GM12878 (cell line): Measurements from ENCODE around the gene C20orf173. TPM values are rescaled to one million over a fixed set of nuclear protein-coding genes. Genes with fewer than 3 reads are reported as not detected.
A peak's percentile ranks its signal among the peaks of the same experiment; 100 is the strongest.

Source experiments
- ATAC-seq: fragments of 200-7000 bp; cut with Tn5 transposase; 3 replicates; pipeline ENCODE4 v1.9.1; 2020; ENCODE audit warnings: mild to moderate bottlenecking, moderate library complexity
- BruUV-seq: library from RNA; stranded (reverse); fragments of 400-500 nt; replicated peaks from 2 replicates; lab custom pipeline; 2021; lab: Mats Ljungman, UMichigan
- CTCF ChIA-PET: fragments of 300-600 bp; sonication (Branson Sonifier 250); formaldehyde crosslinking; extraction: SDS; loops from one replicate; lab custom pipeline; 2021; ENCODE audit warnings: inconsistent platforms; lab: Yijun Ruan, JAX
- POLR2A ChIA-PET: fragments of 350-600 bp; formaldehyde crosslinking; extraction: SDS; loops from one replicate; lab custom pipeline; 2021; ENCODE audit warnings: inconsistent platforms; lab: Charles Lee
- RAD21 ChIA-PET: fragments of 300-600 bp; sonication (Branson Sonifier 250); formaldehyde crosslinking; loops from one replicate; lab custom pipeline; 2023; ENCODE audit warnings: antibody characterized with exemption; ENCODE audit not compliant: unreplicated experiment; lab: Charles Lee
- SMC1A ChIA-PET: fragments of 300-600 bp; sonication (Branson Sonifier 250); formaldehyde crosslinking; loops from one replicate; lab custom pipeline; 2023; ENCODE audit not compliant: unreplicated experiment, uncharacterized antibody; lab: Charles Lee
- DNase-seq: peaks from one replicate; pipeline ENCODE4 v3.0.0-alpha.2; 2011; ENCODE audit warnings: low read depth, low spot score
- FAIRE-seq: peaks from 3 replicates; lab custom pipeline; 2011; peaks lifted over from hg19 to GRCh38; lab: Jason Lieb, UNC
- H2AFZ ChIP-seq: 2 replicates; pipeline ENCODE4 v1.6.0; 2011; ENCODE audit warnings: low read depth, low read length, control low read depth; ENCODE audit not compliant: control insufficient read depth
- H3K27ac ChIP-seq: 2 replicates; pipeline ENCODE4 v1.5.1; 2011; ENCODE audit warnings: control low read depth; ENCODE audit not compliant: control insufficient read depth, insufficient read depth
- H3K27me3 ChIP-seq, 2 experiments: replicated peaks in 1 of 2; 2 replicates each; pipeline versions ENCODE4 v1.6.0 to v1.6.1; 2011; ENCODE audit warnings: low read length in 1 of 2; ENCODE audit not compliant: control insufficient read depth in 2 of 2, insufficient read depth in 2 of 2
- H3K36me3 ChIP-seq, 2 experiments: 2 replicates each; pipeline ENCODE4 v1.5.1; 2011; ENCODE audit warnings: low read length in 1 of 2; ENCODE audit not compliant: control insufficient read depth in 2 of 2, insufficient read depth in 2 of 2
- H3K4me1 ChIP-seq: 2 replicates; pipeline ENCODE4 v1.6.1; 2011; ENCODE audit warnings: mild to moderate bottlenecking, low read length, moderate library complexity, mixed read lengths; ENCODE audit not compliant: control insufficient read depth, insufficient read depth
- H3K4me2 ChIP-seq: 2 replicates; pipeline ENCODE4 v1.6.0; 2011; ENCODE audit warnings: control low read depth; ENCODE audit not compliant: control insufficient read depth, insufficient read depth
- H3K4me3 ChIP-seq: fragments of 200-600 bp; sonication (generic); 2 replicates; pipeline ENCODE4 v1.5.1; 2016
- H3K79me2 ChIP-seq: 2 replicates; pipeline ENCODE4 v1.6.0; 2011; ENCODE audit warnings: low read length; ENCODE audit not compliant: control insufficient read depth, insufficient read depth
- H3K9ac ChIP-seq: 2 replicates; pipeline ENCODE4 v1.8.0; 2011; ENCODE audit warnings: low read length, control low read depth, mixed read lengths; ENCODE audit not compliant: control insufficient read depth, insufficient read depth
- H3K9me3 ChIP-seq: replicated peaks from 3 replicates; pipeline ENCODE4 v1.5.1; 2011; ENCODE audit warnings: mild to moderate bottlenecking, low read length; ENCODE audit not compliant: control insufficient read depth, insufficient read depth
- H4K20me1 ChIP-seq: 2 replicates; pipeline ENCODE4 v1.6.0; 2011; ENCODE audit not compliant: control insufficient read depth, insufficient read depth
- BACH1 ChIP-seq: fragments of 450-650 bp; IDR thresholded peaks from 2 replicates; pipeline ENCODE4 v1.6.1; 2017; ENCODE audit warnings: mild to moderate bottlenecking, borderline replicate concordance
- E2F8 ChIP-seq: fragments of 450-650 bp; IDR thresholded peaks from 2 replicates; pipeline ENCODE4 v1.6.1; 2018; ENCODE audit warnings: mild to moderate bottlenecking, low read depth, moderate library complexity; ENCODE audit not compliant: partially characterized antibody
- ESRRA ChIP-seq: IDR thresholded peaks from 2 replicates; pipeline ENCODE4 v1.6.1; 2012; ENCODE audit warnings: mild to moderate bottlenecking, low read length, improper control_type of control experiment
- FOXM1 ChIP-seq: IDR thresholded peaks from 2 replicates; pipeline ENCODE4 v1.6.1; 2012; ENCODE audit warnings: low read depth, mild to moderate bottlenecking, inconsistent platforms, low read length, moderate library complexity
- PML ChIP-seq: IDR thresholded peaks from 2 replicates; pipeline ENCODE4 v1.6.1; 2012; ENCODE audit warnings: low read length, inconsistent platforms
- POLR2A ChIP-seq: IDR thresholded peaks from 2 replicates; pipeline ENCODE4 v1.6.1; 2011; ENCODE audit warnings: low read depth, mild to moderate bottlenecking, low read length
- RELB ChIP-seq: fragments of 450-650 bp; IDR thresholded peaks from 2 replicates; pipeline ENCODE4 v1.6.1; 2017; ENCODE audit warnings: low read depth, mild to moderate bottlenecking, moderate library complexity
- STAT1 ChIP-seq: fragments of 450-650 bp; conservative IDR thresholded peaks from 2 replicates; pipeline ENCODE4 v1.6.1; 2014; ENCODE audit warnings: antibody characterized with exemption, mild to moderate bottlenecking
- WGBS: methylation state at CpG from one replicate; pipeline ENCODE4 v1.1.6; 2016; ENCODE audit warnings: low lambda C conversion rate; ENCODE audit not compliant: insufficient replicate concordance, insufficient coverage; ENCODE audit errors: missing lambda C conversion rate; 5-methylcytosine and 5-hydroxymethylcytosine counted together
- in situ Hi-C: fragments of 300-500 bp; cut with MboI; formaldehyde crosslinking; loops from 9 replicates; pipeline ENCODE4 v1.14.3; 2018; ENCODE audit warnings: mixed read lengths
- intact Hi-C: fragments of 100-400 bp; cut with micrococcal nuclease; formaldehyde crosslinking; loops from one replicate; pipeline ENCODE4 v1.14.2; 2022; ENCODE audit not compliant: unreplicated experiment
- polyA plus RNA-seq, 11 experiments: library from polyadenylated mRNA; depleted of rRNA in 4 of 11; unstranded in 6 of 11; stranded (reverse) in 5 of 11; fragments of >200 nt; fragmentation: Nextera tagmentation in 4 of 11; fragmentation: Illumina TruSeq in 1 of 11; extraction: Ambion mirVana in 4 of 11; extraction: Trizol in 1 of 11; gene quantifications; 1 replicate in 1 of 11; 2 replicates in 10 of 11; pipeline versions ENCODE4 v1.2.1 to v1.2.3, GENCODE V29; 2011 to 2016; ENCODE audit warnings: inconsistent platforms in 2 of 11, missing spikeins in 2 of 11, low read depth in 1 of 11
- total RNA-seq, 4 experiments: library from RNA; depleted of rRNA in 3 of 4; stranded (reverse); fragments of >200 nt in 3 of 4; fragmentation: Illumina TruSeq in 1 of 4; extraction: Trizol in 1 of 4; gene quantifications; 2 replicates each; pipeline versions ENCODE4 v1.2.1 to v1.2.3, GENCODE V29; 2013 to 2021

Gene C20orf173
- total and polyA plus RNA-seq, 10 of the 15 experiments (the other 5 are each of a cell fraction or from before 2014, with no cell fraction given): not detected

- H3K9me3 ChIP-seq: no peaks in the 10 kb centered on the region; the same call in 2 of the 3 replicates
- intact Hi-C loops: no loop called here
- no peak overlapping the region for H3K27ac ChIP-seq
- CTCF ChIA-PET: interaction anchor here (1.1 kb wide), 3 partner anchors 9 to 405 kb away, joined by 3 to 4 read pairs (median 3); no protein-coding TSS in a partner anchor
- H4K20me1 ChIP-seq: peaks cover 4% of the 10 kb centered on the region; the same call in 1 of the 2 replicates
- no peak overlapping the region for H3K4me2 ChIP-seq
- FAIRE-seq: no peak
- POLR2A ChIA-PET: interaction anchor here (0.6 kb wide), 1 partner anchor 41 kb away, joined by 3 read pairs; no protein-coding TSS in a partner anchor
- DNase-seq: no peak
- SMC1A ChIA-PET: interaction anchor here (1.4 to 1.9 kb wide), 3 partner anchors 8 to 17 kb away, joined by 4 to 6 read pairs (median 5); no protein-coding TSS in a partner anchor
- no peaks in the 10 kb centered on the region for H3K27me3 ChIP-seq
- H3K79me2 ChIP-seq: no peaks in the 10 kb centered on the region
- peaks cover 7 to 24% of the 10 kb centered on the region in 2 experiments; a peak in 3 of 4 replicates for H3K36me3 ChIP-seq
- peaks cover 3% of the 10 kb centered on the region; the same call in 1 of the 2 replicates for H3K4me1 ChIP-seq
- TF ChIP-seq BACH1: no peak
- RAD21 ChIA-PET: interaction anchor here (0.8 kb wide), 2 partner anchors 11 to 17 kb away, joined by 3 to 4 read pairs; no protein-coding TSS in a partner anchor
- H3K4me3 ChIP-seq: no peak overlapping the region
- no peak for ATAC-seq
- H2AFZ ChIP-seq: no peak overlapping the region
- no TSS peak for BruUV-seq
- in situ Hi-C loops: no loop called here
- H3K9ac ChIP-seq: no peak overlapping the region
- 86% methylated on average over 5 of the region's 5 CpGs for WGBS
Measured at GRCh38 chr20:35479798-35480197, 49.7 kb downstream of the C20orf173 start.

GRCh38 chr20:35478804-35479472 is 50.5 kb downstream of the C20orf173 start:
- no peak overlapping the region for H3K27ac ChIP-seq
- no peak overlapping the region for H3K4me2 ChIP-seq
- H3K36me3 ChIP-seq: peaks cover 7 to 26% of the 10 kb centered on the region in 2 experiments; a peak in 3 of 4 replicates
- intact Hi-C loops: no loop called here
- H3K79me2 ChIP-seq: no peaks in the 10 kb centered on the region
- H3K4me1 ChIP-seq: peaks cover 3% of the 10 kb centered on the region; the same call in 1 of the 2 replicates
- WGBS: 88% methylated on average over 16 of the region's 16 CpGs
- H3K4me3 ChIP-seq: no peak overlapping the region
- H4K20me1 ChIP-seq: peaks cover 4% of the 10 kb centered on the region; the same call in 1 of the 2 replicates
- H3K9me3 ChIP-seq: no peaks in the 10 kb centered on the region
- in situ Hi-C loops: no loop called here
- no peaks in the 10 kb centered on the region for H3K27me3 ChIP-seq
- DNase-seq: no peak
- BruUV-seq: no TSS peak
- FAIRE-seq: no peak
- RAD21 ChIA-PET: interaction anchor here (0.8 kb wide), 2 partner anchors 12 to 16 kb away, joined by 3 to 4 read pairs; no protein-coding TSS in a partner anchor
- ATAC-seq: peak; percentile 46; the same call in 2 of the 3 replicates
- H3K9ac ChIP-seq: no peak overlapping the region
- CTCF ChIA-PET: interaction anchor here (1.1 to 1.5 kb wide), 5 partner anchors 9 to 406 kb away, joined by 3 to 6 read pairs (median 4); no protein-coding TSS in a partner anchor
- H2AFZ ChIP-seq: no peak overlapping the region
- POLR2A ChIA-PET: interaction anchor here (0.5 to 0.9 kb wide), 3 partner anchors 23 to 258 kb away, joined by 3 to 5 read pairs (median 3); partner anchors contain the start of gene CEP250
- SMC1A ChIA-PET: interaction anchor here (0.8 to 1.9 kb wide), 4 partner anchors 9 to 20 kb away, joined by 3 to 6 read pairs (median 4); no protein-coding TSS in a partner anchor
- TF ChIP-seq STAT1 (no peak), PML (no peak), E2F8 (no peak), FOXM1 (no peak), POLR2A (peak; percentile 24; the same call in 1 of the 2 replicates), RELB (no peak), ESRRA (no peak)
